CD4-positive, CD25-positive, alpha-beta regulatory T cell (primary cell): ENCODE results near the gene ADIRF. TPM values are rescaled to one million over a fixed set of nuclear protein-coding genes. Genes with fewer than 3 reads are reported as not detected.

Experiments used
- ATAC-seq, 2 donors: fragments of 150-1000 bp; cut with Tn5 transposase; one replicate each; pipeline ENCODE4 v1.10.0; 2021; ENCODE audit warnings: low read depth in 2 of 2, moderate number of reproducible peaks in 2 of 2, moderate library complexity in 1 of 2
- DNase-seq, 3 donors: peaks; one replicate each; pipeline versions ENCODE4 v3.0.0 to v3.0.0-alpha.2; 2012 to 2022; ENCODE audit warnings: mixed read lengths in 1 of 3
- H3K27ac ChIP-seq: one replicate; pipeline ENCODE4 v1.7.0; 2013; ENCODE audit warnings: mild to moderate bottlenecking, low read length; ENCODE audit not compliant: insufficient read depth, poor library complexity, severe bottlenecking
- H3K27me3 ChIP-seq: one replicate; pipeline ENCODE4 v1.7.0; 2013; ENCODE audit warnings: low read length; ENCODE audit not compliant: control insufficient read depth, insufficient read depth
- H3K36me3 ChIP-seq: one replicate; pipeline ENCODE4 v1.7.0; 2013; ENCODE audit warnings: mild to moderate bottlenecking, low read length, moderate library complexity; ENCODE audit not compliant: control insufficient read depth, insufficient read depth
- H3K4me1 ChIP-seq: 2 replicates; pipeline ENCODE4 v1.7.0; 2013; ENCODE audit warnings: mild to moderate bottlenecking, low read length; ENCODE audit not compliant: insufficient read depth, control insufficient read depth, poor library complexity, severe bottlenecking
- H3K4me3 ChIP-seq: one replicate; pipeline ENCODE4 v1.7.0; 2013; ENCODE audit warnings: low read depth, mild to moderate bottlenecking, low read length, moderate library complexity
- H3K9me3 ChIP-seq, 2 experiments: 1 replicate in 1 of 2; 2 replicates in 1 of 2; pipeline ENCODE4 v1.7.0; 2013; ENCODE audit warnings: low read length in 2 of 2, mild to moderate bottlenecking in 1 of 2, moderate library complexity in 1 of 2; ENCODE audit not compliant: control insufficient read depth in 2 of 2
- H3K27ac Mint-ChIP-seq, 3 donors: one replicate each; pipeline ENCODE4 v1.8.0; 2020 to 2022; ENCODE audit warnings: mild to moderate bottlenecking in 3 of 3, mixed read lengths in 3 of 3, moderate library complexity in 2 of 3
- H3K27me3 Mint-ChIP-seq: one replicate; pipeline ENCODE4 v1.8.0; 2022; ENCODE audit warnings: mild to moderate bottlenecking, mixed read lengths
- H3K36me3 Mint-ChIP-seq: one replicate; pipeline ENCODE4 v1.8.0; 2020; ENCODE audit warnings: mixed read lengths
- H3K4me1 Mint-ChIP-seq, 4 donors: one replicate each; pipeline ENCODE4 v1.8.0; 2020 to 2022; ENCODE audit warnings: mixed read lengths in 4 of 4, mild to moderate bottlenecking in 1 of 4
- H3K4me3 Mint-ChIP-seq, 4 donors: one replicate each; pipeline ENCODE4 v1.8.0; 2020 to 2022; ENCODE audit warnings: mild to moderate bottlenecking in 4 of 4, mixed read lengths in 4 of 4, moderate library complexity in 3 of 4
- H3K9me3 Mint-ChIP-seq, 7 donors: one replicate each; pipeline ENCODE4 v1.8.0; 2020 to 2022; ENCODE audit warnings: mixed read lengths in 7 of 7, mild to moderate bottlenecking in 3 of 7, moderate library complexity in 2 of 7
- polyA plus RNA-seq, 4 donors: library from polyadenylated mRNA; unstranded; fragments of 300-500 nt; fragmentation: Illumina TruSeq; gene quantifications; one replicate each; pipeline ENCODE4 v1.2.3, GENCODE V29; 2021
- total RNA-seq: library from RNA; stranded (reverse); gene quantifications from one replicate; pipeline ENCODE4 v1.2.3, GENCODE V29; 2022

ADIRF gene
- total and polyA plus RNA-seq, 5 donors from 2014 or later: 0.42 to 0.65 TPM; not detected in 3

- no peak overlapping the region for H3K4me3 Mint-ChIP-seq
- Histone ChIP-seq H3K9me3 (no peaks in the 10 kb centered on the region), H3K4me1 (peaks cover 6% of the 10 kb centered on the region), H3K27me3 (no peaks in the 10 kb centered on the region), H3K27ac (no peak overlapping the region), H3K4me3 (no peak overlapping the region), H3K36me3 (no peaks in the 10 kb centered on the region)
- H3K27ac Mint-ChIP-seq: no peak overlapping the region
- H3K4me1 Mint-ChIP-seq: peaks cover 0 to 20% (median 7%) of the 10 kb centered on the region in 4 donors
- ATAC-seq: no peak
- DNase-seq: no peak
- H3K36me3 Mint-ChIP-seq: no peaks in the 10 kb centered on the region
- H3K27me3 Mint-ChIP-seq: peaks cover 5% of the 10 kb centered on the region
- H3K9me3 Mint-ChIP-seq: no peaks in the 10 kb centered on the region
Observed at GRCh38 chr10:86959737-86960002, 8.6 kb upstream of the ADIRF start.

GRCh38 chr10:86960003-86960862 is 8.0 kb upstream of the ADIRF start:
- Histone ChIP-seq H3K27me3 (no peaks in the 10 kb centered on the region), H3K4me1 (peaks cover 6% of the 10 kb centered on the region), H3K4me3 (no peak overlapping the region), H3K27ac (no peak overlapping the region), H3K36me3 (no peaks in the 10 kb centered on the region), H3K9me3 (no peaks in the 10 kb centered on the region)
- H3K27ac Mint-ChIP-seq: peak overlapping the region in 1 of 3 donors; percentile 55
- DNase-seq: peak in 2 of 3 donors; percentile 37 to 77
- H3K4me3 Mint-ChIP-seq: no peak overlapping the region
- H3K36me3 Mint-ChIP-seq: no peaks in the 10 kb centered on the region
- H3K27me3 Mint-ChIP-seq: peaks cover 5% of the 10 kb centered on the region
- H3K9me3 Mint-ChIP-seq: no peaks in the 10 kb centered on the region
- ATAC-seq: peak; percentile 64 to 72
- peaks cover 0 to 20% (median 7%) of the 10 kb centered on the region in 4 donors for H3K4me1 Mint-ChIP-seq

- Histone ChIP-seq H3K36me3 (no peaks in the 10 kb centered on the region), H3K27ac (no peak overlapping the region), H3K27me3 (no peaks in the 10 kb centered on the region), H3K4me1 (peaks cover 10% of the 10 kb centered on the region), H3K9me3 (no peaks in the 10 kb centered on the region), H3K4me3 (no peak overlapping the region)
- Mint-ChIP-seq H3K27ac (no peak overlapping the region), H3K4me3 (no peak overlapping the region), H3K4me1 (peaks cover 0 to 26% (median 10%) of the 10 kb centered on the region in 4 donors), H3K27me3 (peaks cover 5% of the 10 kb centered on the region), H3K9me3 (no peaks in the 10 kb centered on the region), H3K36me3 (no peaks in the 10 kb centered on the region)
- ATAC-seq (no peak), DNase-seq (no peak)
Observed at GRCh38 chr10:86960863-86961434, 7.3 kb upstream of the ADIRF start.

- no peaks in the 10 kb centered on the region for H3K27me3 ChIP-seq
- ATAC-seq (no peak), DNase-seq (no peak)
- Mint-ChIP-seq H3K27me3 (peaks cover 5% of the 10 kb centered on the region), H3K36me3 (no peaks in the 10 kb centered on the region), H3K4me3 (no peak overlapping the region), H3K9me3 (no peaks in the 10 kb centered on the region), H3K4me1 (peaks cover 0 to 28% (median 15%) of the 10 kb centered on the region in 4 donors), H3K27ac (peak overlapping the region in 1 of 3 donors; percentile 38)
- peaks cover 16% of the 10 kb centered on the region for H3K4me1 ChIP-seq
- H3K9me3 ChIP-seq: no peaks in the 10 kb centered on the region
- no peak overlapping the region for H3K27ac ChIP-seq
- H3K4me3 ChIP-seq: no peak overlapping the region
- H3K36me3 ChIP-seq: no peaks in the 10 kb centered on the region
Observed at GRCh38 chr10:86961481-86962091, 6.7 kb upstream of the ADIRF start.

- Histone ChIP-seq H3K4me3 (no peak overlapping the region), H3K9me3 (no peaks in the 10 kb centered on the region), H3K27me3 (no peaks in the 10 kb centered on the region), H3K4me1 (peaks cover 23% of the 10 kb centered on the region), H3K27ac (no peak overlapping the region), H3K36me3 (no peaks in the 10 kb centered on the region)
- Mint-ChIP-seq H3K36me3 (no peaks in the 10 kb centered on the region), H3K4me3 (no peak overlapping the region), H3K27me3 (peaks cover 5% of the 10 kb centered on the region), H3K9me3 (no peaks in the 10 kb centered on the region), H3K4me1 (peaks cover 0 to 25% (median 13%) of the 10 kb centered on the region in 4 donors), H3K27ac (peak overlapping the region in 1 of 3 donors; percentile 38)
- DNase-seq (no peak), ATAC-seq (no peak)
Observed at GRCh38 chr10:86962136-86962980, 5.9 kb upstream of the ADIRF start.

GRCh38 chr10:86962981-86963310 is 5.3 kb upstream of the ADIRF start:
- Mint-ChIP-seq H3K4me3 (no peak overlapping the region), H3K27me3 (peaks cover 5% of the 10 kb centered on the region), H3K27ac (no peak overlapping the region), H3K36me3 (no peaks in the 10 kb centered on the region), H3K4me1 (peaks cover 0 to 25% (median 12%) of the 10 kb centered on the region in 4 donors), H3K9me3 (no peaks in the 10 kb centered on the region)
- Histone ChIP-seq H3K27ac (no peak overlapping the region), H3K4me1 (peaks cover 21% of the 10 kb centered on the region), H3K9me3 (no peaks in the 10 kb centered on the region), H3K27me3 (no peaks in the 10 kb centered on the region), H3K4me3 (no peak overlapping the region), H3K36me3 (no peaks in the 10 kb centered on the region)
- ATAC-seq: no peak
- no peak for DNase-seq

GRCh38 chr10:86963341-86963919 is 4.9 kb upstream of the ADIRF start:
- peaks cover 0 to 30% (median 12%) of the 10 kb centered on the region in 4 donors for H3K4me1 Mint-ChIP-seq
- H3K36me3 Mint-ChIP-seq: no peaks in the 10 kb centered on the region
- H3K9me3 Mint-ChIP-seq: no peaks in the 10 kb centered on the region
- no peak overlapping the region for H3K27ac Mint-ChIP-seq
- no peak for DNase-seq
- no peaks in the 10 kb centered on the region for H3K9me3 ChIP-seq
- no peak overlapping the region for H3K4me3 ChIP-seq
- H3K4me1 ChIP-seq: peaks cover 25% of the 10 kb centered on the region
- no peak overlapping the region for H3K4me3 Mint-ChIP-seq
- peaks cover 5% of the 10 kb centered on the region for H3K27me3 Mint-ChIP-seq
- H3K36me3 ChIP-seq: no peaks in the 10 kb centered on the region
- H3K27ac ChIP-seq: no peak overlapping the region
- no peak for ATAC-seq
- H3K27me3 ChIP-seq: no peaks in the 10 kb centered on the region
